22Rv1 (cell line): ENCODE measurements around the gene PPARG.

Experiments used
- ZFX ChIP-seq: fragments of 450-650 bp; IDR thresholded peaks from 2 replicates; pipeline ENCODE4 v1.6.1; 2017; ENCODE audit warnings: antibody characterized with exemption, borderline replicate concordance
- TF ChIP-seq, protein P1 (sequence below): fragments of 450-650 bp; IDR thresholded peaks from 2 replicates; pipeline ENCODE4 v1.5.1; 2017; ENCODE audit warnings: mild to moderate bottlenecking

- TF ChIP-seq, protein P1, sequence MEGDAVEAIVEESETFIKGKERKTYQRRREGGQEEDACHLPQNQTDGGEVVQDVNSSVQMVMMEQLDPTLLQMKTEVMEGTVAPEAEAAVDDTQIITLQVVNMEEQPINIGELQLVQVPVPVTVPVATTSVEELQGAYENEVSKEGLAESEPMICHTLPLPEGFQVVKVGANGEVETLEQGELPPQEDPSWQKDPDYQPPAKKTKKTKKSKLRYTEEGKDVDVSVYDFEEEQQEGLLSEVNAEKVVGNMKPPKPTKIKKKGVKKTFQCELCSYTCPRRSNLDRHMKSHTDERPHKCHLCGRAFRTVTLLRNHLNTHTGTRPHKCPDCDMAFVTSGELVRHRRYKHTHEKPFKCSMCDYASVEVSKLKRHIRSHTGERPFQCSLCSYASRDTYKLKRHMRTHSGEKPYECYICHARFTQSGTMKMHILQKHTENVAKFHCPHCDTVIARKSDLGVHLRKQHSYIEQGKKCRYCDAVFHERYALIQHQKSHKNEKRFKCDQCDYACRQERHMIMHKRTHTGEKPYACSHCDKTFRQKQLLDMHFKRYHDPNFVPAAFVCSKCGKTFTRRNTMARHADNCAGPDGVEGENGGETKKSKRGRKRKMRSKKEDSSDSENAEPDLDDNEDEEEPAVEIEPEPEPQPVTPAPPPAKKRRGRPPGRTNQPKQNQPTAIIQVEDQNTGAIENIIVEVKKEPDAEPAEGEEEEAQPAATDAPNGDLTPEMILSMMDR = no peak
- no peak for TF ChIP-seq ZFX
Measured at GRCh38 chr3:12408984-12409683, 120.3 kb downstream of the PPARG start.
